K562 (cell line): ENCODE measurements around the gene DOK3. TPM values are rescaled to one million over a fixed set of nuclear protein-coding genes. Genes with fewer than 3 reads are reported as not detected.

Experiments
- E2F5 ChIP-seq: sonication (generic); formaldehyde crosslinking; IDR thresholded peaks from 2 replicates; pipeline ENCODE4 v1.8.0; 2022; ENCODE audit warnings: mild to moderate bottlenecking, missing genetic modification reagents
- ETV6 ChIP-seq, 3 experiments: fragments of 150-350 bp in 1 of 3; sonication (generic) in 1 of 3; formaldehyde crosslinking in 1 of 3; IDR thresholded peaks; 2 replicates each; pipeline versions ENCODE4 v1.6.1 to v1.8.0; 2014 to 2022; ENCODE audit warnings: borderline replicate concordance in 2 of 3, low read depth in 2 of 3, antibody characterized with exemption in 1 of 3, low read length in 1 of 3, mild to moderate bottlenecking in 1 of 3, missing genetic modification reagents in 1 of 3
- FOXP4 ChIP-seq: sonication (generic); formaldehyde crosslinking; IDR thresholded peaks from 2 replicates; pipeline ENCODE4 v1.8.0; 2022; ENCODE audit warnings: mild to moderate bottlenecking, missing genetic modification reagents, borderline replicate concordance
- HNRNPL ChIP-seq: fragments of 200-400 bp; formaldehyde crosslinking; IDR thresholded peaks from 2 replicates; pipeline ENCODE4 v1.6.1; 2017; ENCODE audit warnings: low read depth, mild to moderate bottlenecking, low read length
- MEF2A ChIP-seq: IDR thresholded peaks from 2 replicates; pipeline ENCODE4 v1.6.1; 2011; ENCODE audit warnings: low read depth, mild to moderate bottlenecking, low read length, moderate library complexity; ENCODE audit not compliant: control insufficient read depth
- NR0B1 ChIP-seq: fragments of 450-650 bp; IDR thresholded peaks from one replicate; pipeline ENCODE4 v1.6.1; 2018; ENCODE audit warnings: mild to moderate bottlenecking, moderate library complexity; ENCODE audit not compliant: partially characterized antibody
- PHF21A ChIP-seq: fragments of 450-650 bp; IDR thresholded peaks from 2 replicates; pipeline ENCODE4 v1.6.1; 2017; ENCODE audit warnings: low read depth, borderline replicate concordance
- RERE ChIP-seq: sonication (generic); formaldehyde crosslinking; IDR thresholded peaks from 2 replicates; pipeline ENCODE4 v1.8.0; 2023; ENCODE audit warnings: missing genetic modification reagents, mild to moderate bottlenecking, borderline replicate concordance
- SNRNP70 ChIP-seq: fragments of 200-400 bp; formaldehyde crosslinking; optimal IDR thresholded peaks from 2 replicates; pipeline ENCODE3; 2017; ENCODE audit warnings: low read depth, low read length
- ZFP36 ChIP-seq: fragments of 150-350 bp; IDR thresholded peaks from 2 replicates; pipeline ENCODE4 v1.6.1; 2018; ENCODE audit warnings: low read length, low read depth; ENCODE audit not compliant: partially characterized antibody
- ZNF12 ChIP-seq: sonication (generic); formaldehyde crosslinking; IDR thresholded peaks from 2 replicates; pipeline ENCODE4 v1.4.0; 2020; ENCODE audit warnings: mild to moderate bottlenecking, missing genetic modification reagents
- ZNF277 ChIP-seq: fragments of 250-450 bp; sonication (Bioruptor Pico); IDR thresholded peaks from 2 replicates; pipeline ENCODE4 v1.8.0; 2022; ENCODE audit warnings: inconsistent platforms, mild to moderate bottlenecking, moderate library complexity, borderline replicate concordance
- ZNF354B ChIP-seq: fragments of 250-450 bp; sonication (Bioruptor Pico); IDR thresholded peaks from 2 replicates; pipeline ENCODE4 v1.4.0; 2020
- polyA plus RNA-seq, 8 experiments: library from polyadenylated mRNA; depleted of rRNA in 4 of 8; stranded (reverse) in 5 of 8; unstranded in 3 of 8; fragments of >200 nt; fragmentation: Nextera tagmentation in 2 of 8; fragmentation: Illumina TruSeq in 1 of 8; extraction: Ambion mirVana in 2 of 8; extraction: Trizol in 1 of 8; gene quantifications; 2 replicates each; pipeline versions ENCODE4 v1.2.1 to v1.2.3, GENCODE V29; 2011 to 2014; ENCODE audit warnings: inconsistent platforms in 1 of 8, missing spikeins in 1 of 8
- total RNA-seq, 7 experiments: library from RNA; depleted of rRNA in 6 of 7; stranded (reverse); fragments of >200 nt in 6 of 7; fragmentation: Illumina TruSeq in 2 of 7; extraction: Trizol in 2 of 7; gene quantifications; 2 replicates each; pipeline versions ENCODE4 v1.2.1 to v1.2.3, GENCODE V29; 2011 to 2021; ENCODE audit warnings: low replicate concordance in 1 of 7

Gene DOK3
- total and polyA plus RNA-seq, 9 of the 15 experiments (the other 6 are each of a cell fraction or from before 2014, with no cell fraction given) = 1.3 to 23.0 (median 8.0) TPM

- TF ChIP-seq RERE (CRISPR knock-in tag) (no peak), HNRNPL (no peak), FOXP4 (CRISPR knock-in tag) (no peak), ZFP36 (no peak), NR0B1 (no peak), ZNF277 (CRISPR knock-in tag) (no peak), E2F5 (CRISPR knock-in tag) (no peak), ZNF12 (CRISPR knock-in tag) (no peak), MEF2A (no peak), PHF21A (no peak), ZNF354B (CRISPR knock-in tag) (no peak), SNRNP70 (no peak), ETV6 (IDR thresholded peaks at IDR 0.05; ENCODE audit: borderline replicate concordance in 1 of 2, low read depth in 2 of 2, low read length in 1 of 2) (no peak), ETV6 (CRISPR knock-in tag; IDR thresholded peaks at IDR 0.05; ENCODE audit: borderline replicate concordance) (no peak)
Observed at GRCh38 chr5:177501874-177502678, 7.5 kb downstream of the DOK3 start (continued).
